ENCODE data around the gene ERICH6B.

The ERICH6B gene

GRCh38 chr13:45540864-45541263 lies 74.7 kb downstream of the ERICH6B start:
- no peak for DNase-seq

- DNase-seq, result no peak
Measured at GRCh38 chr13:45540195-45540594, 75.3 kb downstream of the ERICH6B start.

GRCh38 chr13:45538382-45538781 lies 77.2 kb downstream of the ERICH6B start:
- no peak for DNase-seq

GRCh38 chr13:45537516-45537915 lies 78.0 kb downstream of the ERICH6B start:
- DNase-seq, result no peak

GRCh38 chr13:45536224-45536623 lies 79.3 kb downstream of the ERICH6B start:
- no peak for DNase-seq

- no peak for DNase-seq
Measured at GRCh38 chr13:45534604-45535003, 80.9 kb downstream of the ERICH6B start.

GRCh38 chr13:45529758-45530157 lies 85.8 kb downstream of the ERICH6B start:
- DNase-seq, result no peak

- DNase-seq, result no peak
Measured at GRCh38 chr13:45527699-45528462, 87.7 kb downstream of the ERICH6B start.

GRCh38 chr13:45522571-45522970 lies 93.0 kb downstream of the ERICH6B start:
- DNase-seq, result no peak

GRCh38 chr13:45521297-45521696 lies 94.2 kb downstream of the ERICH6B start:
- no peak for DNase-seq

GRCh38 chr13:45519493-45519892 lies 96.0 kb downstream of the ERICH6B start:
- DNase-seq, result no peak

GRCh38 chr13:45518525-45519245 lies 96.9 kb downstream of the ERICH6B start:
- no peak for DNase-seq

- DNase-seq, result no peak
Measured at GRCh38 chr13:45516757-45517156, 98.8 kb downstream of the ERICH6B start.

- DNase-seq, result no peak
Measured at GRCh38 chr13:45512098-45512496, 103.4 kb downstream of the ERICH6B start.

- DNase-seq, result no peak
Measured at GRCh38 chr13:45511310-45512097, 104.0 kb downstream of the ERICH6B start.

GRCh38 chr13:45510672-45511071 lies 104.9 kb downstream of the ERICH6B start:
- DNase-seq, result no peak

- no peak for DNase-seq
Measured at GRCh38 chr13:45508776-45509175, 106.8 kb downstream of the ERICH6B start.

- DNase-seq, result no peak
Measured at GRCh38 chr13:45506811-45507210, 108.7 kb downstream of the ERICH6B start.

GRCh38 chr13:45503658-45504057 lies 111.9 kb downstream of the ERICH6B start:
- no peak for DNase-seq

- no peak for DNase-seq
Measured at GRCh38 chr13:45501175-45501526, 114.4 kb downstream of the ERICH6B start.

GRCh38 chr13:45500492-45501174 lies 114.9 kb downstream of the ERICH6B start:
- no peak for DNase-seq

GRCh38 chr13:45496942-45497341 lies 118.6 kb downstream of the ERICH6B start:
- DNase-seq, result no peak

- DNase-seq, result no peak
Measured at GRCh38 chr13:45492538-45492937, 123.0 kb downstream of the ERICH6B start.
